K562 (cell line): ENCODE results near the gene SPECC1L. TPM values are rescaled to one million over a fixed set of nuclear protein-coding genes. Genes with fewer than 3 reads are reported as not detected.

Source experiments
- ATAC-seq: fragments of 200-7000 bp; cut with Tn5 transposase; 3 replicates; pipeline ENCODE4 v1.9.1; 2020; ENCODE audit warnings: moderate library complexity
- BruUV-seq: library from RNA; stranded (reverse); fragments of 400-500 nt; replicated peaks from 2 replicates; lab custom pipeline; 2021; lab: Mats Ljungman, UMichigan
- CTCF ChIA-PET: fragments of 300-600 bp; formaldehyde crosslinking; extraction: SDS; loops from one replicate; lab custom pipeline; 2021; ENCODE audit warnings: low intra/inter-chr PET ratio; lab: Yijun Ruan, JAX
- POLR2A ChIA-PET: fragments of 300-600, 350-650 bp; sonication (Branson Sonifier 250); formaldehyde crosslinking; extraction: SDS; loops from one replicate; lab custom pipeline; 2021; ENCODE audit warnings: antibody characterized with exemption, inconsistent platforms; lab: Yijun Ruan, JAX
- DNase-seq, 4 experiments: peaks; one replicate each; pipeline versions ENCODE4 v3.0.0 to v3.0.0-alpha.2; 2011 to 2018; ENCODE audit warnings: low spot score in 3 of 4, mixed read lengths in 3 of 4; ENCODE audit errors: extremely low read depth in 1 of 4
- FAIRE-seq: peaks from 2 replicates; lab custom pipeline; 2011; peaks lifted over from hg19 to GRCh38; lab: Jason Lieb, UNC
- H2AFZ ChIP-seq: 2 replicates; pipeline ENCODE4 v1.6.0; 2011; ENCODE audit warnings: low read depth, low read length, control low read depth, inconsistent platforms
- H3K27ac ChIP-seq: fragments of 200-600 bp; 3 replicates; pipeline ENCODE4 v1.8.0; 2011; ENCODE audit warnings: low read depth, mild to moderate bottlenecking, control low read depth, inconsistent platforms, low read length, moderate library complexity, mixed read lengths; ENCODE audit errors: extremely low read depth
- H3K27me3 ChIP-seq, 2 experiments: fragments of 300-600 bp in 1 of 2; 2 replicates in 1 of 2; 3 replicates in 1 of 2; pipeline versions ENCODE4 v1.6.0 to v1.8.0; 2011; ENCODE audit warnings: inconsistent platforms in 2 of 2, low read length in 2 of 2, mild to moderate bottlenecking in 1 of 2, mixed read lengths in 1 of 2, moderate library complexity in 1 of 2; ENCODE audit not compliant: control insufficient read depth in 2 of 2, insufficient read depth in 2 of 2
- H3K36me3 ChIP-seq: fragments of 300-600 bp; 3 replicates; pipeline ENCODE4 v1.8.0; 2011; ENCODE audit warnings: mild to moderate bottlenecking, low read length, inconsistent platforms; ENCODE audit not compliant: control insufficient read depth, insufficient read depth
- H3K4me1 ChIP-seq, 2 experiments: fragments of 200-600 bp in 1 of 2; replicated peaks in 1 of 2; 2 replicates in 1 of 2; 3 replicates in 1 of 2; pipeline versions ENCODE4 v1.5.1 to v1.8.0; 2011; ENCODE audit warnings: inconsistent platforms in 2 of 2, low read length in 2 of 2, mild to moderate bottlenecking in 1 of 2, mixed read lengths in 1 of 2, moderate library complexity in 1 of 2; ENCODE audit not compliant: control insufficient read depth in 2 of 2, insufficient read depth in 2 of 2
- H3K4me2 ChIP-seq: 2 replicates; pipeline ENCODE4 v1.6.1; 2011; ENCODE audit warnings: low read length, control low read depth, inconsistent platforms, mixed read lengths; ENCODE audit not compliant: insufficient read depth
- H3K4me3 ChIP-seq: fragments of 200-600 bp; sonication (generic), shearing (Covaris generic); 2 replicates; pipeline ENCODE4 v1.5.1; 2016; ENCODE audit warnings: control low read depth, inconsistent platforms
- H3K79me2 ChIP-seq: fragments of 200-600 bp; 3 replicates; pipeline ENCODE4 v1.8.0; 2011; ENCODE audit warnings: low read length, inconsistent platforms; ENCODE audit not compliant: control insufficient read depth, insufficient read depth
- H3K9ac ChIP-seq, 2 experiments: 2 replicates each; pipeline versions ENCODE4 v1.6.0 to v1.6.1; 2011; ENCODE audit warnings: low read depth in 2 of 2, low read length in 2 of 2, control low read depth in 1 of 2, inconsistent platforms in 1 of 2, mild to moderate bottlenecking in 1 of 2, mixed read lengths in 1 of 2; ENCODE audit not compliant: insufficient read depth in 1 of 2
- H3K9me1 ChIP-seq: one replicate; pipeline ENCODE4 v1.6.0; 2011; ENCODE audit warnings: inconsistent platforms, mild to moderate bottlenecking, low read length, moderate library complexity; ENCODE audit not compliant: control insufficient read depth, insufficient read depth
- H3K9me3 ChIP-seq: replicated peaks from 2 replicates; pipeline ENCODE4 v1.5.1; 2011; ENCODE audit warnings: low read depth, low read length, inconsistent platforms; ENCODE audit not compliant: control insufficient read depth, insufficient read depth
- H4K20me1 ChIP-seq: replicated peaks from 2 replicates; pipeline ENCODE4 v1.6.1; 2011; ENCODE audit warnings: low read length, inconsistent platforms, mixed read lengths; ENCODE audit not compliant: control insufficient read depth, insufficient read depth
- ATF7 ChIP-seq: fragments of 450-650 bp; IDR thresholded peaks from 2 replicates; pipeline ENCODE4 v1.7.1; 2014; ENCODE audit warnings: mild to moderate bottlenecking, moderate library complexity
- CHD2 ChIP-seq: IDR thresholded peaks from 2 replicates; pipeline ENCODE4 v1.6.1; 2011; ENCODE audit warnings: low read depth, low read length
- E4F1 ChIP-seq: fragments of 250-450 bp; sonication (Bioruptor Pico); IDR thresholded peaks from 2 replicates; pipeline ENCODE4 v1.5.0; 2021; ENCODE audit warnings: mild to moderate bottlenecking, borderline replicate concordance
- FOXP1 ChIP-seq: sonication (generic); formaldehyde crosslinking; IDR thresholded peaks from 2 replicates; pipeline ENCODE4 v1.8.0; 2022; ENCODE audit warnings: mild to moderate bottlenecking, missing genetic modification reagents
- JUN ChIP-seq, 2 experiments: sonication (generic) in 1 of 2; formaldehyde crosslinking in 1 of 2; IDR thresholded peaks; 2 replicates each; pipeline versions ENCODE4 v1.6.1 to v1.8.0; 2012 to 2022; ENCODE audit warnings: borderline replicate concordance in 2 of 2, mild to moderate bottlenecking in 2 of 2, improper control_type of control experiment in 1 of 2, low read depth in 1 of 2, low read length in 1 of 2, missing genetic modification reagents in 1 of 2
- MCM3 ChIP-seq: fragments of 450-650 bp; IDR thresholded peaks from 2 replicates; pipeline ENCODE4 v1.6.1; 2016
- NCOR1 ChIP-seq: fragments of 450-650 bp; IDR thresholded peaks from 2 replicates; pipeline ENCODE4 v1.6.1; 2016; ENCODE audit warnings: mild to moderate bottlenecking, moderate library complexity
- PTBP1 ChIP-seq: fragments of 200-400 bp; formaldehyde crosslinking; IDR thresholded peaks from 2 replicates; pipeline ENCODE4 v1.6.1; 2017; ENCODE audit warnings: low read depth, low read length
- TEAD2 ChIP-seq: fragments of 450-650 bp; IDR thresholded peaks from 2 replicates; pipeline ENCODE4 v1.6.1; 2016; ENCODE audit warnings: missing genetic modification characterization, control low read depth, missing compliant biosample characterization
- WGBS: fragments of 100-300 bp; shearing (Covaris generic); methylation state at CpG from one replicate; pipeline ENCODE4 v1.1.6; 2016; ENCODE audit warnings: low coverage, mixed read lengths; ENCODE audit not compliant: insufficient coverage; ENCODE audit errors: missing lambda C conversion rate; 5-methylcytosine and 5-hydroxymethylcytosine counted together
- in situ Hi-C: fragments of 300-500 bp; cut with MboI; formaldehyde crosslinking; loops from 4 replicates; pipeline ENCODE4 v1.15.0; 2018; ENCODE audit warnings: inconsistent platforms, mixed read lengths
- intact Hi-C: fragments of 100-400 bp; cut with micrococcal nuclease; formaldehyde crosslinking; loops from 2 replicates; pipeline ENCODE4 v1.14.2; 2022
- polyA plus RNA-seq, 8 experiments: library from polyadenylated mRNA; depleted of rRNA in 4 of 8; stranded (reverse) in 5 of 8; unstranded in 3 of 8; fragments of >200 nt; fragmentation: Nextera tagmentation in 2 of 8; fragmentation: Illumina TruSeq in 1 of 8; extraction: Ambion mirVana in 2 of 8; extraction: Trizol in 1 of 8; gene quantifications; 2 replicates each; pipeline versions ENCODE4 v1.2.1 to v1.2.3, GENCODE V29; 2011 to 2014; ENCODE audit warnings: inconsistent platforms in 1 of 8, missing spikeins in 1 of 8
- total RNA-seq, 7 experiments: library from RNA; depleted of rRNA in 6 of 7; stranded (reverse); fragments of >200 nt in 6 of 7; fragmentation: Illumina TruSeq in 2 of 7; extraction: Trizol in 2 of 7; gene quantifications; 2 replicates each; pipeline versions ENCODE4 v1.2.1 to v1.2.3, GENCODE V29; 2011 to 2021; ENCODE audit warnings: low replicate concordance in 1 of 7

The SPECC1L gene
- total and polyA plus RNA-seq, 9 of the 15 experiments (the other 6 are each of a cell fraction or from before 2014, with no cell fraction given): 1.4 to 27.9 (median 14.5) TPM

- POLR2A ChIA-PET: interaction anchor here (0.6 kb wide), 1 partner anchor 186 kb away, joined by 3 read pairs; no protein-coding TSS in a partner anchor
- WGBS: 89% methylated on average over 2 of the region's 2 CpGs
- ATAC-seq: no peak
- H3K27me3 ChIP-seq: no peaks in the 10 kb centered on the region
- in situ Hi-C loops: no loop called here
- intact Hi-C loops: no loop called here
- TF ChIP-seq ATF7: no peak
- TF ChIP-seq TEAD2 (tag): no peak
- no peak for TF ChIP-seq JUN (IDR thresholded peaks at IDR 0.05; ENCODE audit: borderline replicate concordance, low read depth, low read length)
- no peak for TF ChIP-seq JUN (CRISPR knock-in tag; IDR thresholded peaks at IDR 0.05; ENCODE audit: borderline replicate concordance)
- TF ChIP-seq, all 486 proteins: peak for 0
- CTCF ChIA-PET: no interaction called here
- Histone ChIP-seq H3K27ac (no peak overlapping the region), H3K36me3 (no peaks in the 10 kb centered on the region), H3K4me3 (no peak overlapping the region), H3K9me3 (no peaks in the 10 kb centered on the region), H3K4me2 (no peak overlapping the region), H3K79me2 (no peaks in the 10 kb centered on the region), H3K4me1 (peaks cover 0 to 6% of the 10 kb centered on the region in 2 experiments; a peak in 2 of 5 replicates), H3K9ac (no peak overlapping the region), H4K20me1 (no peaks in the 10 kb centered on the region), H3K9me1 (no peaks in the 10 kb centered on the region), H2AFZ (no peak overlapping the region)
- DNase-seq (no peak), FAIRE-seq (no peak)
- no TSS peak for BruUV-seq
Observed at GRCh38 chr22:24386937-24387471, 116.4 kb downstream of the SPECC1L start.

- DNase-seq (no peak), FAIRE-seq (no peak), ATAC-seq (no peak)
- H2AFZ ChIP-seq: no peak overlapping the region
- H3K27me3 ChIP-seq: no peaks in the 10 kb centered on the region
- WGBS: 100% methylated on average over 1 of the region's 1 CpG
- TF ChIP-seq FOXP1 (CRISPR knock-in tag): no peak
- TF ChIP-seq CHD2: no peak
- TF ChIP-seq PTBP1: no peak
- TF ChIP-seq MCM3: no peak
- no peak for TF ChIP-seq E4F1 (CRISPR knock-in tag)
- no peak for TF ChIP-seq NCOR1
- peaks cover 0 to 13% of the 10 kb centered on the region in 2 experiments; a peak in 3 of 5 replicates for H3K4me1 ChIP-seq
- in situ Hi-C loops: no loop called here
- BruUV-seq: no TSS peak
- intact Hi-C loops: loop anchor here (10.0 kb wide), 1 partner anchor 65 kb away; no protein-coding TSS in a partner anchor
- POLR2A ChIA-PET: no interaction called here
- no peak overlapping the region for H3K4me3 ChIP-seq
- CTCF ChIA-PET: no interaction called here
- no peaks in the 10 kb centered on the region; the same call in 2 of the 3 replicates for H3K36me3 ChIP-seq
- H3K9me3 ChIP-seq: no peaks in the 10 kb centered on the region
- no peaks in the 10 kb centered on the region for H3K79me2 ChIP-seq
- no peaks in the 10 kb centered on the region for H3K9me1 ChIP-seq
- no peak overlapping the region for H3K9ac ChIP-seq
- H4K20me1 ChIP-seq: no peaks in the 10 kb centered on the region
- no peak overlapping the region for H3K27ac ChIP-seq
- H3K4me2 ChIP-seq: no peak overlapping the region
Observed at GRCh38 chr22:24389680-24390079, 119.0 kb downstream of the SPECC1L start.
